Stomach (tissue), 4 donors: ENCODE data around the gene KRT33A.

Experiments used
- EP300 ChIP-seq: sonication (generic); formaldehyde crosslinking; IDR thresholded peaks from one replicate; pipeline ENCODE4 v1.6.1; 2017; ENCODE audit warnings: antibody characterized with exemption
- POLR2AphosphoS5 ChIP-seq, 3 donors: sonication (generic); formaldehyde crosslinking; IDR thresholded peaks; one replicate each; pipeline ENCODE4 v1.6.1; 2016; ENCODE audit warnings: antibody characterized with exemption in 3 of 3
- TF ChIP-seq, protein P1 (sequence below), 7 experiments: fragments of 450-650 bp in 4 of 7; fragments of 200-600 bp in 3 of 7; sonication (generic) in 3 of 7; IDR thresholded peaks; one replicate each; pipeline ENCODE4 v1.5.1; 2016 to 2019; ENCODE audit warnings: antibody characterized with exemption in 7 of 7, control low read depth in 2 of 7, mild to moderate bottlenecking in 1 of 7

DNA sequence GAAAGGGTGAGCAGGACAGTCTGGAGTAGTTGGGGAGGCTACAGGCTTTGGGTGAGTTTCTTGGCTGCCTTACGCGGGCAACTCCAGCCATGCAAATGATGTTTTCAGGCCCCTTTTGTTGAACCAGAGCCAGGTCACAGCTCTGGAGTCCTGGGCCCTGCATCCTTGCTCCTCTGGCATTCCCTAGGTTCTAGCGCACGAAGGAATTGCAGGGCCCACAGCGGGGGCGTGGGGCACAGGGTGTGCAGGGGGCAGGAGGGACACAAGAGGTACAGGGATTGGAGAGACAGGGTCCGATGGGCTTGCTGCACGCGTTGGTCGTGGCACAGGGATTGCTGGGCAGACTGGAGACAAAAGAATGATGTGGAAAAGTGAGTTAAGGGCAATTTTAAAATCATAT, 43.2 kb upstream of the KRT33A start:
- TF ChIP-seq, protein P1, sequence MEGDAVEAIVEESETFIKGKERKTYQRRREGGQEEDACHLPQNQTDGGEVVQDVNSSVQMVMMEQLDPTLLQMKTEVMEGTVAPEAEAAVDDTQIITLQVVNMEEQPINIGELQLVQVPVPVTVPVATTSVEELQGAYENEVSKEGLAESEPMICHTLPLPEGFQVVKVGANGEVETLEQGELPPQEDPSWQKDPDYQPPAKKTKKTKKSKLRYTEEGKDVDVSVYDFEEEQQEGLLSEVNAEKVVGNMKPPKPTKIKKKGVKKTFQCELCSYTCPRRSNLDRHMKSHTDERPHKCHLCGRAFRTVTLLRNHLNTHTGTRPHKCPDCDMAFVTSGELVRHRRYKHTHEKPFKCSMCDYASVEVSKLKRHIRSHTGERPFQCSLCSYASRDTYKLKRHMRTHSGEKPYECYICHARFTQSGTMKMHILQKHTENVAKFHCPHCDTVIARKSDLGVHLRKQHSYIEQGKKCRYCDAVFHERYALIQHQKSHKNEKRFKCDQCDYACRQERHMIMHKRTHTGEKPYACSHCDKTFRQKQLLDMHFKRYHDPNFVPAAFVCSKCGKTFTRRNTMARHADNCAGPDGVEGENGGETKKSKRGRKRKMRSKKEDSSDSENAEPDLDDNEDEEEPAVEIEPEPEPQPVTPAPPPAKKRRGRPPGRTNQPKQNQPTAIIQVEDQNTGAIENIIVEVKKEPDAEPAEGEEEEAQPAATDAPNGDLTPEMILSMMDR (IDR thresholded peaks at IDR 0.05) = no peak
- TF ChIP-seq EP300 (no peak), POLR2AphosphoS5 (IDR thresholded peaks at IDR 0.05) (no peak)
